HEK293T (cell line): ENCODE measurements around the gene KY.

Experiments
- ARNT ChIP-seq: fragments of 450-650 bp; IDR thresholded peaks from 2 replicates; pipeline ENCODE4 v1.6.1; 2017; ENCODE audit warnings: mild to moderate bottlenecking
- BHLHE40 ChIP-seq: fragments of 450-650 bp; IDR thresholded peaks from 2 replicates; pipeline ENCODE4 v1.6.1; 2016; ENCODE audit warnings: mild to moderate bottlenecking, moderate library complexity, borderline replicate concordance
- CTBP1 ChIP-seq: fragments of 450-650 bp; IDR thresholded peaks from 2 replicates; pipeline ENCODE4 v1.6.1; 2016; ENCODE audit warnings: borderline replicate concordance
- FOXA1 ChIP-seq: fragments of 450-650 bp; IDR thresholded peaks from 2 replicates; pipeline ENCODE4 v1.6.1; 2016; ENCODE audit warnings: mild to moderate bottlenecking
- FOXK2 ChIP-seq: fragments of 450-650 bp; IDR thresholded peaks from 2 replicates; pipeline ENCODE4 v1.6.1; 2016; ENCODE audit warnings: mild to moderate bottlenecking
- FOXM1 ChIP-seq: fragments of 450-650 bp; IDR thresholded peaks from 2 replicates; pipeline ENCODE4 v1.6.1; 2017; ENCODE audit warnings: mild to moderate bottlenecking, borderline replicate concordance
- L3MBTL2 ChIP-seq: fragments of 450-650 bp; conservative IDR thresholded peaks from 2 replicates; pipeline ENCODE4 v1.6.1; 2016; ENCODE audit warnings: mild to moderate bottlenecking
- SUZ12 ChIP-seq: fragments of 450-650 bp; IDR thresholded peaks from 2 replicates; pipeline ENCODE4 v1.6.1; 2016; ENCODE audit warnings: mild to moderate bottlenecking
- TARDBP ChIP-seq: fragments of 450-650 bp; IDR thresholded peaks from 2 replicates; pipeline ENCODE4 v1.6.1; 2016
- ZNF384 ChIP-seq: fragments of 450-650 bp; IDR thresholded peaks from 2 replicates; pipeline ENCODE4 v1.6.1; 2016

DNA sequence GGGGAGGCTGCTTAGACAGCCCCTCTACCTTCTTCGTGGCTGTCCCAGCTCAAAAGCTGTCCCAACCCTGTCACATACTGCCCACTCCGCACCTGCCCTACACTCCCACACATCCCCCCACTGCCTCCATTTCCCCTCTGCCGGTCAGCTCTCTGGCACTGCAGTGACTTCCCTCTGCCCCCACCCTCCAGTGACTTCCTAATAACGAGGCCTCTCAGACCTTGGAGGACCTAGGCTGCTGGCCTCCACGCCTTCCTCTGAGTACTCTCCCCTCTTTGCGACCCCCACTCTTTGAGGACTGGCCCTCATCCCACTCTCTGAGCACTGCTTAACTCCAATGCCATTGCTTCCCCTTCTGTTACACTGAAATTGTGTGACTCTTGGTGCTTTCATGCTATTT, 45.3 kb downstream of the KY start:
- TF ChIP-seq FOXK2 (no peak), FOXA1 (no peak), BHLHE40 (no peak), L3MBTL2 (no peak), SUZ12 (no peak), ZNF384 (no peak), ARNT (no peak), CTBP1 (no peak), TARDBP (no peak), FOXM1 (no peak)
